Stomach (tissue), 4 donors: Measurements from ENCODE around the gene ELAPOR2.

Source experiments
- CTCF ChIP-seq, 7 experiments: fragments of 450-650 bp in 4 of 7; fragments of 200-600 bp in 3 of 7; sonication (generic) in 3 of 7; IDR thresholded peaks; one replicate each; pipeline ENCODE4 v1.5.1; 2016 to 2019; ENCODE audit warnings: antibody characterized with exemption in 7 of 7, control low read depth in 2 of 7, mild to moderate bottlenecking in 1 of 7
- EP300 ChIP-seq: sonication (generic); formaldehyde crosslinking; IDR thresholded peaks from one replicate; pipeline ENCODE4 v1.6.1; 2017; ENCODE audit warnings: antibody characterized with exemption
- POLR2A ChIP-seq, 4 donors: fragments of 450-650 bp; IDR thresholded peaks; one replicate each; pipeline ENCODE4 v1.6.1; 2016; ENCODE audit warnings: antibody characterized with exemption in 4 of 4, control low read depth in 2 of 4, mild to moderate bottlenecking in 1 of 4, moderate library complexity in 1 of 4
- POLR2AphosphoS5 ChIP-seq, 3 donors: sonication (generic); formaldehyde crosslinking; IDR thresholded peaks; one replicate each; pipeline ENCODE4 v1.6.1; 2016; ENCODE audit warnings: antibody characterized with exemption in 3 of 3

DNA sequence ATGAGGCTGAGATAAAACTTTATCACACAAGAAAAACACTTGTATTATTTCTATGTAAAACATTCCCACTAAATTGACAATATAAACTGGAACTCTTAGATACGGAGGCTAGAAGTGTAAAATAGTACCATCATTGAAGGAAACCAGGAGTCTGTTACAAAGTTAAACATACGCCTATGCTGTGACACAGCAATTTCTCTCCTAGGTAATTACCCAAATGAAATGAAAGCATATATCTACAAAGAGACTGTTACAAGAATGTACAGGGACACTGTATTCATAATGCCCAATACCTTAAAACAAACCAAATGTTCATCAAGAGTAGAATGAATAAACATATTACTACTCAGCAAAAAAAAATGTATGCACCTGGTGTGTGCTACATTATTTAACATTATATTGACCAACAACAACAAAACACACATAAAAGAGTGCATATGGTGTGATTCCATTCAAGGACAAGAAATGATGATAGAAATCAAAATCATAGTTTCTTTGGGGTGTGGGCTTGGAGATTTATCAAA lies 33.2 kb upstream of the ELAPOR2 start:
- no peak for TF ChIP-seq CTCF (IDR thresholded peaks at IDR 0.05)
- TF ChIP-seq POLR2A (IDR thresholded peaks at IDR 0.05) = no peak
- no peak for TF ChIP-seq EP300
- TF ChIP-seq POLR2AphosphoS5 (IDR thresholded peaks at IDR 0.05) = no peak
